ENCODE data around the gene C11orf68. TPM values are rescaled to one million over a fixed set of nuclear protein-coding genes. Genes with fewer than 3 reads are reported as not detected.
A peak's percentile ranks its signal among the peaks of the same experiment; 100 is the strongest.

Gene C11orf68
- total and polyA plus RNA-seq, 9 of the 15 experiments (the other 6 are each of a cell fraction or from before 2014, with no cell fraction given), result 3.6 to 35.9 (median 12.8) TPM

- TF ChIP-seq ELK1 (CRISPR knock-in tag; IDR thresholded peaks at IDR 0.05), result no peak
- TF ChIP-seq MYNN (IDR thresholded peaks at IDR 0.05), result no peak
- TF ChIP-seq MYNN (CRISPR knock-in tag; IDR thresholded peaks at IDR 0.05), result no peak
- TF ChIP-seq L3MBTL2 (IDR thresholded peaks at IDR 0.05), result peak; percentile 45; the same call in 1 of the 2 replicates
- no peak for TF ChIP-seq NR2C1 (IDR thresholded peaks at IDR 0.05)
- no peak for TF ChIP-seq NR2C1 (tag; IDR thresholded peaks at IDR 0.05)
- no peak for TF ChIP-seq HMGN3 (IDR thresholded peaks at IDR 0.05; ENCODE audit: borderline replicate concordance, extremely low read depth, insufficient read length, low read depth, low read length)
- no peak for TF ChIP-seq MCM2 (IDR thresholded peaks at IDR 0.05; ENCODE audit: low read depth)
- peak in 1 of 2 experiments; percentile 77; a peak in 1 of 3 replicates for TF ChIP-seq CBX3 (IDR thresholded peaks at IDR 0.05; ENCODE audit: borderline replicate concordance in 1 of 2, low read length in 2 of 2)
- peak; percentile 62; the same call in 1 of the 2 replicates for TF ChIP-seq PHF8 (IDR thresholded peaks at IDR 0.05; ENCODE audit: borderline replicate concordance, low read length)
- TF ChIP-seq EGR1 (conservative IDR thresholded peaks at IDR 0.05), result peak; percentile 62
- TF ChIP-seq POU5F1 (IDR thresholded peaks at IDR 0.05; ENCODE audit: borderline replicate concordance, low read depth, low read length, partially characterized antibody), result no peak
- no peak for TF ChIP-seq KDM2B (CRISPR knock-in tag; IDR thresholded peaks at IDR 0.05)
- no peak for TF ChIP-seq GTF3C2 (IDR thresholded peaks at IDR 0.05; ENCODE audit: borderline replicate concordance, extremely low read depth, insufficient read length)
- no peak; the same call in 1 of the 2 replicates for TF ChIP-seq TGIF2 (CRISPR knock-in tag; IDR thresholded peaks at IDR 0.05)
- TF ChIP-seq ZFP30 (CRISPR knock-in tag; IDR thresholded peaks at IDR 0.05; ENCODE audit: borderline replicate concordance), result no peak
- no peak for TF ChIP-seq MEF2A (IDR thresholded peaks at IDR 0.05; ENCODE audit: control insufficient read depth, low read depth, low read length)
- no peak for TF ChIP-seq THRA (IDR thresholded peaks at IDR 0.05)
- no peak for TF ChIP-seq HOMEZ (CRISPR knock-in tag; IDR thresholded peaks at IDR 0.05)
- peak; percentile 5 for TF ChIP-seq RB1 (IDR thresholded peaks at IDR 0.05; ENCODE audit: low read depth)
- no peak for TF ChIP-seq HMG20A (CRISPR knock-in tag; conservative IDR thresholded peaks at IDR 0.05)
Observed at GRCh38 chr11:65918211-65919140, at the start of gene C11orf68 (continued).
